Liver (tissue), 9 donors: ENCODE measurements around the gene CSPG5. TPM values are rescaled to one million over a fixed set of nuclear protein-coding genes. Genes with fewer than 3 reads are reported as not detected.

ENCODE experiments used
- DNase-seq: peaks from one replicate; pipeline ENCODE4 v3.0.0-alpha.2; 2017; ENCODE audit warnings: low spot score
- H3K27ac ChIP-seq, 2 donors: one replicate each; pipeline ENCODE4 v1.7.0; 2013; ENCODE audit warnings: inconsistent platforms in 2 of 2, low read length in 2 of 2, control low read depth in 1 of 2, low read depth in 1 of 2, mild to moderate bottlenecking in 1 of 2
- H3K27me3 ChIP-seq, 4 donors: one replicate each; pipeline versions ENCODE4 v1.6.1 to v1.7.0; 2013; ENCODE audit warnings: low read length in 3 of 4, inconsistent platforms in 1 of 4, mild to moderate bottlenecking in 1 of 4, moderate library complexity in 1 of 4; ENCODE audit not compliant: control insufficient read depth in 4 of 4, insufficient read depth in 4 of 4
- H3K36me3 ChIP-seq, 4 donors: one replicate each; pipeline versions ENCODE4 v1.6.1 to v1.7.0; 2013; ENCODE audit warnings: low read length in 3 of 4, mild to moderate bottlenecking in 3 of 4, low read depth in 1 of 4, moderate library complexity in 1 of 4; ENCODE audit not compliant: control insufficient read depth in 4 of 4, insufficient read depth in 3 of 4
- H3K4me1 ChIP-seq, 4 donors: one replicate each; pipeline versions ENCODE4 v1.6.1 to v1.7.0; 2013; ENCODE audit warnings: low read length in 3 of 4, mild to moderate bottlenecking in 3 of 4, moderate library complexity in 1 of 4; ENCODE audit not compliant: control insufficient read depth in 4 of 4, insufficient read depth in 4 of 4
- H3K4me3 ChIP-seq, 3 donors: one replicate each; pipeline versions ENCODE4 v1.6.1 to v1.7.0; 2013; ENCODE audit warnings: low read length in 3 of 3, control low read depth in 1 of 3, low read depth in 1 of 3, mild to moderate bottlenecking in 1 of 3
- H3K9ac ChIP-seq, 2 donors: one replicate each; pipeline ENCODE4 v1.7.0; 2013; ENCODE audit warnings: low read length in 2 of 2, mild to moderate bottlenecking in 2 of 2, moderate library complexity in 2 of 2, control low read depth in 1 of 2, low read depth in 1 of 2
- H3K9me3 ChIP-seq, 4 donors: one replicate each; pipeline versions ENCODE4 v1.6.1 to v1.7.0; 2013; ENCODE audit warnings: low read length in 3 of 4; ENCODE audit not compliant: control insufficient read depth in 4 of 4
- EGR1 ChIP-seq, 2 donors: IDR thresholded peaks; 2 replicates each; pipeline ENCODE4 v1.6.1; 2016 to 2018; ENCODE audit warnings: antibody characterized with exemption in 2 of 2, low read depth in 2 of 2
- FOXA2 ChIP-seq: IDR thresholded peaks from 2 replicates; pipeline ENCODE4 v1.6.1; 2016; ENCODE audit warnings: antibody characterized with exemption
- GABPA ChIP-seq, 2 donors: IDR thresholded peaks in 1 of 2; conservative IDR thresholded peaks in 1 of 2; 2 replicates each; pipeline ENCODE4 v1.6.1; 2016; ENCODE audit warnings: antibody characterized with exemption in 2 of 2, mild to moderate bottlenecking in 1 of 2, moderate library complexity in 1 of 2
- HNF4A ChIP-seq, 2 donors: conservative IDR thresholded peaks; 2 replicates each; pipeline ENCODE4 v1.6.1; 2016; ENCODE audit warnings: antibody characterized with exemption in 2 of 2, mild to moderate bottlenecking in 2 of 2
- JUND ChIP-seq, 2 donors: IDR thresholded peaks; 2 replicates each; pipeline ENCODE4 v1.6.1; 2016; ENCODE audit warnings: antibody characterized with exemption in 2 of 2
- RAD21 ChIP-seq, 2 donors: IDR thresholded peaks; 2 replicates each; pipeline ENCODE4 v1.6.1; 2016; ENCODE audit warnings: antibody characterized with exemption in 2 of 2, mild to moderate bottlenecking in 2 of 2
- RXRA ChIP-seq, 2 donors: IDR thresholded peaks; 2 replicates each; pipeline ENCODE4 v1.6.1; 2017 to 2018; ENCODE audit warnings: antibody characterized with exemption in 2 of 2, mild to moderate bottlenecking in 1 of 2
- SP1 ChIP-seq: IDR thresholded peaks from 2 replicates; pipeline ENCODE4 v1.6.1; 2018; ENCODE audit warnings: antibody characterized with exemption, mild to moderate bottlenecking
- TAF1 ChIP-seq: conservative IDR thresholded peaks from 2 replicates; pipeline ENCODE4 v1.6.1; 2016; ENCODE audit warnings: antibody characterized with exemption, mild to moderate bottlenecking
- YY1 ChIP-seq: IDR thresholded peaks from 2 replicates; pipeline ENCODE4 v1.6.1; 2016; ENCODE audit warnings: antibody characterized with exemption, mild to moderate bottlenecking
- WGBS: extraction: QIAGEN DNeasy Blood & Tissue Kit; methylation state at CpG from one replicate; pipeline ENCODE4 v1.1.7; 2013; 5-methylcytosine and 5-hydroxymethylcytosine counted together
- polyA plus RNA-seq, 2 donors: library from polyadenylated mRNA; stranded (reverse) in 1 of 2; unstranded in 1 of 2; fragments of 200-250 nt in 1 of 2; fragments of >200 nt in 1 of 2; fragmentation: Nextera tagmentation in 1 of 2; extraction: Ambion mirVana in 1 of 2; gene quantifications; one replicate each; pipeline versions ENCODE4 v1.2.1 to v1.2.3, GENCODE V29; 2013 to 2015
- total RNA-seq, 2 donors: library from RNA; depleted of rRNA; stranded (reverse); fragments of >200 nt; gene quantifications; one replicate each; pipeline ENCODE4 v1.2.3, GENCODE V29; 2014
- TF ChIP-seq, protein P1 (sequence below): IDR thresholded peaks from 2 replicates; pipeline ENCODE4 v1.6.1; 2016; ENCODE audit warnings: antibody characterized with exemption, mild to moderate bottlenecking
- TF ChIP-seq, protein P2 (sequence below): IDR thresholded peaks from 2 replicates; pipeline ENCODE4 v1.6.1; 2016; ENCODE audit warnings: antibody characterized with exemption
- TF ChIP-seq, protein P3 (sequence below): IDR thresholded peaks from 2 replicates; pipeline ENCODE4 v1.6.1; 2016; ENCODE audit warnings: antibody characterized with exemption
- donor health status: healthy.
- donor health status: healthy.
- donor health status: healthy.
- donor health status: healthy.
- donor health status: healthy.

Gene CSPG5
- total and polyA plus RNA-seq, 4 donors = 0.25 to 0.42 (median 0.33) TPM; not detected in 1

DNA sequence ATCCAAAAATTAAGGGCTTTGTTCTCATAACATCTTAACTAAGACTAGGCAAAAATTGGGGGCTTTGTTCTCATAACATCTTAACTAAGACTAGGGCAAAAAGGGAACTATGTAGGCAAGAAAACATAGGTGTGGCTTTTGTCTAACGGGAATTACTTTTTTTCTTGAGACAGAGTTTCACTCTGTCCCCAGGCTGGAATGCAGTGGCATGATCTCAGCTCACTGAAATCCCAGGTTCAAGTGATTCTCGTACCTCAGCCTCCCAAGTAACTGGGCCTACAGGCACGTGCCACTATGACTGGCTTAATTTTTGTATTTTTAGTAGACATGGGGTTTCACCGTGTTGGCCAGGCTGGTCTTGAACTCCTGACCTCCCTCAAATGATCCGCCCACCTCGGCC is 49.8 kb upstream of the CSPG5 start:
- DNase-seq = no peak
- Histone ChIP-seq H3K36me3 (peaks cover 4 to 32% (median 25%) of the 10 kb centered on the region in 4 donors), H3K9me3 (no peaks in the 10 kb centered on the region), H3K4me3 (no peak overlapping the region), H3K27me3 (no peaks in the 10 kb centered on the region), H3K4me1 (no peaks in the 10 kb centered on the region), H3K27ac (no peak overlapping the region), H3K9ac (no peak overlapping the region)
- WGBS = 93% methylated on average over 6 of the region's 6 CpGs
- TF ChIP-seq FOXA2 (no peak), EGR1 (IDR thresholded peaks at IDR 0.05; ENCODE audit: low read depth in 2 of 2) (no peak), YY1 (no peak), JUND (IDR thresholded peaks at IDR 0.05) (no peak), GABPA (IDR thresholded peaks at IDR 0.05 in 1 of 2, conservative IDR thresholded peaks at IDR 0.05 in 1 of 2) (no peak), HNF4A (conservative IDR thresholded peaks at IDR 0.05) (no peak), RXRA (IDR thresholded peaks at IDR 0.05) (no peak), SP1 (no peak), TAF1 (no peak), RAD21 (IDR thresholded peaks at IDR 0.05) (no peak)
- TF ChIP-seq, protein P1, sequence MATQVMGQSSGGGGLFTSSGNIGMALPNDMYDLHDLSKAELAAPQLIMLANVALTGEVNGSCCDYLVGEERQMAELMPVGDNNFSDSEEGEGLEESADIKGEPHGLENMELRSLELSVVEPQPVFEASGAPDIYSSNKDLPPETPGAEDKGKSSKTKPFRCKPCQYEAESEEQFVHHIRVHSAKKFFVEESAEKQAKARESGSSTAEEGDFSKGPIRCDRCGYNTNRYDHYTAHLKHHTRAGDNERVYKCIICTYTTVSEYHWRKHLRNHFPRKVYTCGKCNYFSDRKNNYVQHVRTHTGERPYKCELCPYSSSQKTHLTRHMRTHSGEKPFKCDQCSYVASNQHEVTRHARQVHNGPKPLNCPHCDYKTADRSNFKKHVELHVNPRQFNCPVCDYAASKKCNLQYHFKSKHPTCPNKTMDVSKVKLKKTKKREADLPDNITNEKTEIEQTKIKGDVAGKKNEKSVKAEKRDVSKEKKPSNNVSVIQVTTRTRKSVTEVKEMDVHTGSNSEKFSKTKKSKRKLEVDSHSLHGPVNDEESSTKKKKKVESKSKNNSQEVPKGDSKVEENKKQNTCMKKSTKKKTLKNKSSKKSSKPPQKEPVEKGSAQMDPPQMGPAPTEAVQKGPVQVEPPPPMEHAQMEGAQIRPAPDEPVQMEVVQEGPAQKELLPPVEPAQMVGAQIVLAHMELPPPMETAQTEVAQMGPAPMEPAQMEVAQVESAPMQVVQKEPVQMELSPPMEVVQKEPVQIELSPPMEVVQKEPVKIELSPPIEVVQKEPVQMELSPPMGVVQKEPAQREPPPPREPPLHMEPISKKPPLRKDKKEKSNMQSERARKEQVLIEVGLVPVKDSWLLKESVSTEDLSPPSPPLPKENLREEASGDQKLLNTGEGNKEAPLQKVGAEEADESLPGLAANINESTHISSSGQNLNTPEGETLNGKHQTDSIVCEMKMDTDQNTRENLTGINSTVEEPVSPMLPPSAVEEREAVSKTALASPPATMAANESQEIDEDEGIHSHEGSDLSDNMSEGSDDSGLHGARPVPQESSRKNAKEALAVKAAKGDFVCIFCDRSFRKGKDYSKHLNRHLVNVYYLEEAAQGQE = no peak
- TF ChIP-seq, protein P2, sequence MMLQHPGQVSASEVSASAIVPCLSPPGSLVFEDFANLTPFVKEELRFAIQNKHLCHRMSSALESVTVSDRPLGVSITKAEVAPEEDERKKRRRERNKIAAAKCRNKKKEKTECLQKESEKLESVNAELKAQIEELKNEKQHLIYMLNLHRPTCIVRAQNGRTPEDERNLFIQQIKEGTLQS = no peak
- TF ChIP-seq, protein P3, sequence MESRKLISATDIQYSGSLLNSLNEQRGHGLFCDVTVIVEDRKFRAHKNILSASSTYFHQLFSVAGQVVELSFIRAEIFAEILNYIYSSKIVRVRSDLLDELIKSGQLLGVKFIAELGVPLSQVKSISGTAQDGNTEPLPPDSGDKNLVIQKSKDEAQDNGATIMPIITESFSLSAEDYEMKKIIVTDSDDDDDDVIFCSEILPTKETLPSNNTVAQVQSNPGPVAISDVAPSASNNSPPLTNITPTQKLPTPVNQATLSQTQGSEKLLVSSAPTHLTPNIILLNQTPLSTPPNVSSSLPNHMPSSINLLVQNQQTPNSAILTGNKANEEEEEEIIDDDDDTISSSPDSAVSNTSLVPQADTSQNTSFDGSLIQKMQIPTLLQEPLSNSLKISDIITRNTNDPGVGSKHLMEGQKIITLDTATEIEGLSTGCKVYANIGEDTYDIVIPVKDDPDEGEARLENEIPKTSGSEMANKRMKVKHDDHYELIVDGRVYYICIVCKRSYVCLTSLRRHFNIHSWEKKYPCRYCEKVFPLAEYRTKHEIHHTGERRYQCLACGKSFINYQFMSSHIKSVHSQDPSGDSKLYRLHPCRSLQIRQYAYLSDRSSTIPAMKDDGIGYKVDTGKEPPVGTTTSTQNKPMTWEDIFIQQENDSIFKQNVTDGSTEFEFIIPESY = no peak

DNA sequence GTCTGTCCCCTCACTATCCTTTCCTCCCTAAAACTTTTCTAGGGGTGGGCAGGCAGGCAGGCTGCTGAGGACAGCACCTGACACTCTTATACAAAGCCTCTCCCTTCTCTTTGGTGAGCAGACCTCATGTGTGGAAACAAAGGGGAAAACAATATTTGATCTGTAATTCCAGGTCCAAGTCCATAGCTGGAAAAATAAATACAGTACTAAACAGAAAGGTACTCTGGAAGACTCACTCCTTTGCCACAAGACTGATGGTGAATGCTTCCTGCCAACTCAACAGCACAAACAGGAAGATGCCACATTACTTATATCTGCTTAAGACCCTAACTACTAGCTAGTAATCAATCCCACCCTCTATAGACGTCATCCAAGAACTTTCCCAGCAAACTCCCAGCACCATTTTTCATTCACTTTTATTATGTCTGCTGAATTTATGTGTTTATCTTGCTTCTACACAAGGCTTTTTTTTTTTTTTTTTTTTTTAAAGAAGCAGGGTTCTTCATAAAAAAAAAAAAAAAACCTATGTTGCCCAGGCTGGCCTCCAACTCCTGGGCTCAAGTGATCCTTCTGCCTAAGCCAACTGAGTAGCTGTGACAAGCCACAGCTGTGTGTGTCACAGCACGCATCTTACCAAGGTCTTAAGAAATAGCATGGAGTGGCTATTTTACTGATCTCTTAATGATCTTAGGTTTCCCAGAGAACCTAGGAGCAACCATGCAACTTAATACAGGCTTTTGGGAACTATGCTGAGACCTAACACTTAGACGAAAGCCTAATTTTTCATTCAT is 44.2 kb upstream of the CSPG5 start:
- no peak for TF ChIP-seq TAF1
- peak; percentile 25 to 39 for TF ChIP-seq HNF4A (conservative IDR thresholded peaks at IDR 0.05)
- TF ChIP-seq, protein P3 = no peak
- TF ChIP-seq SP1 = peak; percentile 19
- Histone ChIP-seq H3K27ac (no peak overlapping the region), H3K36me3 (peaks cover 7 to 42% (median 23%) of the 10 kb centered on the region in 4 donors), H3K9me3 (no peaks in the 10 kb centered on the region), H3K9ac (no peak overlapping the region), H3K4me3 (no peak overlapping the region), H3K27me3 (no peaks in the 10 kb centered on the region), H3K4me1 (no peaks in the 10 kb centered on the region)
- WGBS = 92% methylated on average over 3 of the region's 3 CpGs
- no peak for DNase-seq
